H1 (cell line): ENCODE results near the gene CLEC10A. TPM values are rescaled to one million over a fixed set of nuclear protein-coding genes. Genes with fewer than 3 reads are reported as not detected.

Experiments used
- CTCF ChIA-PET: fragments of 300-600 bp; sonication (Branson Sonifier 250); formaldehyde crosslinking; loops from one replicate; lab custom pipeline; 2021; ENCODE audit not compliant: partially characterized antibody; lab: Charles Lee
- POLR2A ChIA-PET: fragments of 300-600 bp; sonication (Branson Sonifier 250); formaldehyde crosslinking; loops from one replicate; lab custom pipeline; 2021; ENCODE audit warnings: inconsistent platforms; ENCODE audit not compliant: partially characterized antibody; lab: Charles Lee
- DNase-seq, 2 experiments: peaks; one replicate each; pipeline versions ENCODE4 v3.0.0 to v3.0.0-alpha.2; 2010 to 2022; ENCODE audit warnings: low spot score in 2 of 2, low read depth in 1 of 2, mixed read lengths in 1 of 2
- FAIRE-seq: peaks from 2 replicates; lab custom pipeline; 2011; peaks lifted over from hg19 to GRCh38; lab: Jason Lieb, UNC
- H2AFZ ChIP-seq: 2 replicates; pipeline ENCODE4 v1.8.1; 2012; ENCODE audit warnings: low read length, inconsistent platforms
- H2AK5ac ChIP-seq: 2 replicates; pipeline ENCODE4 v1.6.1; 2013; ENCODE audit warnings: low read depth, low read length
- H2BK120ac ChIP-seq: replicated peaks from 2 replicates; pipeline ENCODE3; 2013; ENCODE audit warnings: low read depth, low read length, inconsistent platforms
- H2BK12ac ChIP-seq: 2 replicates; pipeline ENCODE4 v1.6.1; 2013; ENCODE audit warnings: low read depth, low read length
- H2BK15ac ChIP-seq: 2 replicates; pipeline ENCODE4 v1.6.1; 2013; ENCODE audit warnings: low read length
- H2BK20ac ChIP-seq: 2 replicates; pipeline ENCODE4 v1.6.1; 2013; ENCODE audit warnings: low read length
- H2BK5ac ChIP-seq: 2 replicates; pipeline ENCODE4 v1.6.1; 2013; ENCODE audit warnings: low read depth, low read length
- H3K14ac ChIP-seq: 2 replicates; pipeline ENCODE4 v1.6.1; 2013; ENCODE audit warnings: inconsistent platforms; ENCODE audit not compliant: insufficient read length
- H3K18ac ChIP-seq: 2 replicates; pipeline ENCODE4 v1.6.1; 2013; ENCODE audit warnings: low read length; ENCODE audit errors: extremely low read depth
- H3K23ac ChIP-seq: 2 replicates; pipeline ENCODE4 v1.6.1; 2013; ENCODE audit warnings: inconsistent platforms; ENCODE audit not compliant: insufficient read length
- H3K23me2 ChIP-seq: 2 replicates; pipeline ENCODE4 v1.6.1; 2013; ENCODE audit warnings: low read depth, low read length
- H3K27ac ChIP-seq: 2 replicates; pipeline ENCODE4 v1.6.1; 2011; ENCODE audit warnings: low read depth, low read length, inconsistent platforms
- H3K27me3 ChIP-seq, 4 experiments: replicated peaks in 1 of 4; 1 replicate in 1 of 4; 2 replicates in 3 of 4; pipeline versions ENCODE4 v1.6.1 to v1.8.1; 2011 to 2013; ENCODE audit warnings: low read length in 3 of 4, mild to moderate bottlenecking in 3 of 4, inconsistent platforms in 2 of 4, mixed read lengths in 2 of 4, moderate library complexity in 1 of 4; ENCODE audit not compliant: control insufficient read depth in 3 of 4, insufficient read depth in 3 of 4; ENCODE audit errors: extremely low read depth in 1 of 4
- H3K36me3 ChIP-seq, 4 experiments: 2 replicates each; pipeline versions ENCODE4 v1.6.1 to v1.8.1; 2011 to 2013; ENCODE audit warnings: mild to moderate bottlenecking in 4 of 4, low read length in 3 of 4, moderate library complexity in 2 of 4, control low read depth in 1 of 4, inconsistent platforms in 1 of 4; ENCODE audit not compliant: insufficient read depth in 4 of 4, control insufficient read depth in 2 of 4
- H3K4ac ChIP-seq: replicated peaks from 2 replicates; pipeline ENCODE3; 2013; ENCODE audit warnings: low read length, low read depth, mixed read lengths, inconsistent platforms; ENCODE audit not compliant: insufficient read length
- H3K4me1 ChIP-seq, 4 experiments: replicated peaks in 1 of 4; 1 replicate in 1 of 4; 2 replicates in 3 of 4; pipeline versions ENCODE4 v1.6.1 to v1.8.1; 2011 to 2013; ENCODE audit warnings: low read length in 3 of 4, inconsistent platforms in 2 of 4, mixed read lengths in 1 of 4; ENCODE audit not compliant: insufficient read depth in 4 of 4, control insufficient read depth in 3 of 4
- H3K4me2 ChIP-seq, 2 experiments: 2 replicates each; pipeline versions ENCODE4 v1.6.1 to v1.8.1; 2011 to 2013; ENCODE audit warnings: low read depth in 2 of 2, low read length in 2 of 2, control low read depth in 1 of 2, inconsistent platforms in 1 of 2, mild to moderate bottlenecking in 1 of 2; ENCODE audit not compliant: insufficient read depth in 1 of 2
- H3K4me3 ChIP-seq, 4 experiments: fragments of 200-600, 300-600 bp in 1 of 4; sonication (generic), shearing (Covaris generic), sonication (Bioruptor Twin) in 1 of 4; 2 replicates each; pipeline versions ENCODE4 v1.5.1 to v1.8.1; 2011 to 2016; ENCODE audit warnings: low read length in 4 of 4, low read depth in 3 of 4, control low read depth in 2 of 4, inconsistent platforms in 2 of 4, mild to moderate bottlenecking in 2 of 4, mixed read lengths in 1 of 4, moderate library complexity in 1 of 4; ENCODE audit not compliant: insufficient read depth in 2 of 4; ENCODE audit errors: extremely low read depth in 1 of 4
- H3K56ac ChIP-seq: replicated peaks from 2 replicates; pipeline ENCODE3; 2013; ENCODE audit warnings: low read depth, mild to moderate bottlenecking, mixed read lengths, low read length, inconsistent platforms; ENCODE audit not compliant: insufficient read length
- H3K79me1 ChIP-seq: 2 replicates; pipeline ENCODE4 v1.6.1; 2013; ENCODE audit warnings: low read depth, low read length, control low read depth
- H3K79me2 ChIP-seq, 2 experiments: 2 replicates each; pipeline versions ENCODE4 v1.6.1 to v1.8.1; 2012 to 2013; ENCODE audit warnings: low read length in 2 of 2, mild to moderate bottlenecking in 2 of 2, inconsistent platforms in 1 of 2; ENCODE audit not compliant: insufficient read depth in 2 of 2, control insufficient read depth in 1 of 2
- H3K9ac ChIP-seq, 4 experiments: replicated peaks in 1 of 4; 1 replicate in 1 of 4; 2 replicates in 3 of 4; pipeline versions ENCODE4 v1.6.1 to v1.8.1; 2011 to 2013; ENCODE audit warnings: low read depth in 3 of 4, low read length in 3 of 4, control low read depth in 2 of 4, mild to moderate bottlenecking in 2 of 4, moderate library complexity in 2 of 4, inconsistent platforms in 1 of 4; ENCODE audit errors: extremely low read depth in 1 of 4
- H3K9me3 ChIP-seq, 2 experiments: 2 replicates each; pipeline versions ENCODE4 v1.6.1 to v1.8.1; 2012 to 2013; ENCODE audit warnings: mild to moderate bottlenecking in 2 of 2, moderate library complexity in 2 of 2, control low read depth in 1 of 2, inconsistent platforms in 1 of 2, low read depth in 1 of 2, low read length in 1 of 2, mixed read lengths in 1 of 2; ENCODE audit not compliant: insufficient read depth in 2 of 2
- H4K20me1 ChIP-seq, 2 experiments: replicated peaks in 1 of 2; 2 replicates each; pipeline versions ENCODE3 to v1.8.1; 2011 to 2013; ENCODE audit warnings: inconsistent platforms in 2 of 2, low read length in 2 of 2, mild to moderate bottlenecking in 1 of 2; ENCODE audit not compliant: insufficient read depth in 2 of 2, control insufficient read depth in 1 of 2
- H4K5ac ChIP-seq: 2 replicates; pipeline ENCODE4 v1.6.1; 2013; ENCODE audit warnings: low read length, low read depth, mixed read lengths, inconsistent platforms; ENCODE audit not compliant: insufficient read length
- H4K8ac ChIP-seq: 2 replicates; pipeline ENCODE4 v1.8.0; 2013; ENCODE audit warnings: mild to moderate bottlenecking, moderate library complexity, low read length, inconsistent platforms; ENCODE audit not compliant: insufficient read depth; ENCODE audit errors: extremely low read depth
- H4K91ac ChIP-seq: replicated peaks from 2 replicates; pipeline ENCODE3; 2013; ENCODE audit warnings: low read length, mixed read lengths, inconsistent platforms; ENCODE audit not compliant: insufficient read length
- ASH2L ChIP-seq: fragments of 200-600, 300-600 bp; sonication (generic); IDR thresholded peaks from one replicate; pipeline ENCODE4 v1.7.1; 2017; ENCODE audit warnings: low read length
- CTBP2 ChIP-seq: IDR thresholded peaks from 2 replicates; pipeline ENCODE4 v1.7.0; 2011; ENCODE audit warnings: borderline replicate concordance, mild to moderate bottlenecking, moderate library complexity, mixed read lengths, low read length; ENCODE audit not compliant: insufficient read depth, insufficient read length
- E2F6 ChIP-seq: IDR thresholded peaks from 2 replicates; pipeline ENCODE4 v1.6.1; 2012; ENCODE audit warnings: inconsistent platforms
- EZH2 ChIP-seq: fragments of 200-600 bp; sonication (generic); IDR thresholded peaks from 2 replicates; pipeline ENCODE4 v1.7.1; 2012; ENCODE audit warnings: low read depth, mild to moderate bottlenecking, moderate library complexity, low read length, inconsistent platforms; ENCODE audit not compliant: severe bottlenecking
- HDAC6 ChIP-seq: IDR thresholded peaks from one replicate; pipeline ENCODE4 v1.7.1; 2012; ENCODE audit warnings: low read depth, mild to moderate bottlenecking, inconsistent platforms, low read length, moderate library complexity
- PHF8 ChIP-seq: fragments of 200-600 bp; sonication (generic); conservative IDR thresholded peaks from 2 replicates; pipeline ENCODE4 v1.7.1; 2012; ENCODE audit warnings: low read depth, mild to moderate bottlenecking, inconsistent platforms, low read length, moderate library complexity
- RAD21 ChIP-seq, 2 experiments: IDR thresholded peaks in 1 of 2; conservative IDR thresholded peaks in 1 of 2; 2 replicates each; pipeline ENCODE4 v1.6.1; 2011; ENCODE audit warnings: low read depth in 2 of 2, low read length in 2 of 2, improper control_type of control experiment in 1 of 2, inconsistent platforms in 1 of 2, mild to moderate bottlenecking in 1 of 2, moderate library complexity in 1 of 2
- SIRT6 ChIP-seq: IDR thresholded peaks from one replicate; pipeline ENCODE4 v1.7.1; 2012; ENCODE audit warnings: low read length, inconsistent platforms
- TAF7 ChIP-seq: optimal IDR thresholded peaks from 2 replicates; pipeline ENCODE3; 2011; ENCODE audit warnings: low read depth, mild to moderate bottlenecking, inconsistent platforms, low read length, moderate library complexity, borderline replicate concordance
- TBP ChIP-seq: IDR thresholded peaks from 2 replicates; pipeline ENCODE4 v1.6.1; 2011; ENCODE audit warnings: low read depth, low read length, improper control_type of control experiment
- WGBS, 2 experiments: shearing (Covaris generic) in 1 of 2; methylation state at CpG; one replicate each; pipeline versions ENCODE4 v1.1.6 to v1.1.7; 2013 to 2015; ENCODE audit warnings: low lambda C conversion rate in 2 of 2, mixed read lengths in 2 of 2, inconsistent platforms in 1 of 2, low coverage in 1 of 2, missing lambda C conversion rate in 1 of 2; ENCODE audit not compliant: insufficient replicate concordance in 2 of 2, insufficient coverage in 1 of 2, insufficient read length in 1 of 2; ENCODE audit errors: extremely low coverage in 1 of 2, missing lambda C conversion rate in 1 of 2; 5-methylcytosine and 5-hydroxymethylcytosine counted together
- polyA plus RNA-seq, 7 experiments: library from polyadenylated mRNA; depleted of rRNA in 3 of 7; stranded (reverse) in 5 of 7; unstranded in 2 of 7; fragments of >200 nt in 5 of 7; fragments of 200-250 nt in 2 of 7; gene quantifications; 1 replicate in 5 of 7; 2 replicates in 1 of 7; 4 replicates in 1 of 7; pipeline versions ENCODE4 v1.2.1 to v1.2.3, GENCODE V29; 2011 to 2013; ENCODE audit warnings: missing spikeins in 2 of 7, mixed read lengths in 2 of 7
- total RNA-seq: library from RNA; stranded (reverse); fragmentation: NEBNext Ultra II Directional; extraction: Animal tissue kit (Norgen Biotek cat#: 25700); gene quantifications from 2 replicates; pipeline ENCODE4 v1.2.1, GENCODE V29; 2021

Gene CLEC10A
- total and polyA plus RNA-seq, 2 of the 8 experiments (the other 6 are each of a cell fraction or from before 2014, with no cell fraction given) = not detected

GRCh38 chr17:7035591-7036368 lies 44.3 kb downstream of the CLEC10A start, which contains the start of gene SLC16A13:
Gene SLC16A13 (plus strand): TSS chr17:7036015. CDS start chr17:7036383, 368 bp downstream.
- peak within 1 kb of the TSS; percentile 50 for H3K14ac ChIP-seq
- H3K9ac ChIP-seq = peak within 1 kb of the TSS; percentile 46 to 71 (median 67)
- peak within 1 kb of the TSS; percentile 5 for H2BK120ac ChIP-seq
- H4K91ac ChIP-seq = peak within 1 kb of the TSS; percentile 76
- peak within 1 kb of the TSS; percentile 86 for H2BK5ac ChIP-seq
- H3K4me2 ChIP-seq = peak within 1 kb of the TSS; percentile 69 to 80
- H3K79me1 ChIP-seq = no peaks in the 10 kb centered on the region
- H3K4me3 ChIP-seq = peak within 1 kb of the TSS; percentile 78 to 88 (median 84)
- peaks cover 0 to 7% of the 10 kb centered on the region in 2 experiments for H4K20me1 ChIP-seq
- DNase-seq = peak; percentile 92 to 94
- 3% methylated on average over 52 of the region's 52 CpGs; no CpG with 5 or more reads in 1 of the 2 experiments for WGBS, 2 experiments
- H2BK12ac ChIP-seq = peak within 1 kb of the TSS; percentile 39; the same call in 1 of the 2 replicates
- FAIRE-seq = peak; percentile 76
- H3K23ac ChIP-seq = no peak within 1 kb of the TSS
- H2BK15ac ChIP-seq = no peak within 1 kb of the TSS
- peaks cover 11% of the 10 kb centered on the region; the same call in 1 of the 2 replicates for H3K23me2 ChIP-seq
- H3K56ac ChIP-seq = peak within 1 kb of the TSS; percentile 82
- H2BK20ac ChIP-seq = no peak within 1 kb of the TSS
- no peaks in the 10 kb centered on the region for H3K36me3 ChIP-seq
- no peaks in the 10 kb centered on the region for H3K9me3 ChIP-seq
- peak within 1 kb of the TSS; percentile 68 for H2AFZ ChIP-seq
- peak within 1 kb of the TSS; percentile 71 for H3K18ac ChIP-seq
- no peaks in the 10 kb centered on the region for H3K27me3 ChIP-seq
- peak within 1 kb of the TSS; percentile 48; the same call in 1 of the 2 replicates for H3K27ac ChIP-seq
- peak within 1 kb of the TSS; percentile 17 for H4K5ac ChIP-seq
- peak within 1 kb of the TSS; percentile 81 for H3K4ac ChIP-seq
- no peaks in the 10 kb centered on the region for H3K79me2 ChIP-seq
- H2AK5ac ChIP-seq = no peak within 1 kb of the TSS
- CTCF ChIA-PET = interaction anchor here (0.7 to 1.6 kb wide), 8 partner anchors 10 to 194 kb away, joined by 3 to 8 read pairs (median 4); no protein-coding TSS in a partner anchor
- peak within 1 kb of the TSS; percentile 40 for H4K8ac ChIP-seq
- POLR2A ChIA-PET = interaction anchor here (0.6 to 1.5 kb wide), 8 partner anchors 9 to 973 kb away, joined by 3 to 15 read pairs (median 4); no protein-coding TSS in a partner anchor
- H3K4me1 ChIP-seq = peaks cover 1 to 9% (median 4%) of the 10 kb centered on the region in 4 experiments; a peak in 4 of 7 replicates
- peak; percentile 36 for TF ChIP-seq TAF7
- no peak for TF ChIP-seq SIRT6
- TF ChIP-seq CTBP2 = peak; percentile 27
- TF ChIP-seq RAD21 (IDR thresholded peaks at IDR 0.05 in 1 of 2, conservative IDR thresholded peaks at IDR 0.05 in 1 of 2; ENCODE audit: low read depth in 2 of 2, low read length in 2 of 2) = no peak
- TF ChIP-seq HDAC6 = no peak
- TF ChIP-seq TBP = peak; percentile 82
- peak; percentile 27 for TF ChIP-seq ASH2L
- no peak for TF ChIP-seq EZH2
- TF ChIP-seq E2F6 = peak; percentile 59
- TF ChIP-seq PHF8 = peak; percentile 40; the same call in 1 of the 2 replicates
